Keratinocyte (primary cell): ENCODE results near the gene RAB1B.

Source experiments
- CTCF ChIP-seq, 3 experiments: IDR thresholded peaks in 1 of 3; conservative IDR thresholded peaks in 1 of 3; optimal IDR thresholded peaks in 1 of 3; 2 replicates in 2 of 3; 3 replicates in 1 of 3; pipeline versions ENCODE3 to v1.5.1; 2011; ENCODE audit warnings: low read length in 3 of 3, mild to moderate bottlenecking in 3 of 3, moderate library complexity in 2 of 3, control low read depth in 1 of 3, inconsistent platforms in 1 of 3; ENCODE audit not compliant: insufficient read depth in 2 of 3; ENCODE audit errors: extremely low read depth in 1 of 3
- EZH2 ChIP-seq: IDR thresholded peaks from one replicate; pipeline ENCODE4 v1.6.1; 2012; ENCODE audit warnings: inconsistent platforms, mild to moderate bottlenecking, low read length, moderate library complexity

DNA sequence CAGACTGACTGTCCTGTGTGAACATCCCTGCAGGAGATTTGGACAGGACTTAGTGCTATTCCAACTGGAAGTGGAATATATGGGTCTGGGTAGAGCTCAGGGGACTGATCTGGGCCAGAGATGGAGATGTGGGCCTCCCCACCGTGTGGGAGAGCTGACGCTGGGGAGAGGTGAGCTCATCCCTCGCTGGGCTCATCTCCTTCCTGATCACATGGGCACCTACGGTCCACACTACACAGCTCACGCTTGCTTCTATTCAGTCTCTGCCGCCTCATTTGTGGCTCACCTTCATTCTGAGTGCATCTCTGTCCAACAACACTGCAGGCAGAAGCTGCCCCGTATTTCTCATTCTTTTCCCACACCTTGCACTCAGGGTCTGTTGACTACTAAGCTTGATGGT, 16.6 kb upstream of the RAB1B start:
- no peak for TF ChIP-seq CTCF (optimal IDR thresholded peaks at IDR 0.05 in 1 of 3, IDR thresholded peaks at IDR 0.05 in 1 of 3, conservative IDR thresholded peaks at IDR 0.05 in 1 of 3; ENCODE audit: extremely low read depth in 1 of 3, insufficient read depth in 2 of 3, low read length in 3 of 3)
- TF ChIP-seq EZH2 = no peak
